Measurements from ENCODE around the gene KSR2. TPM values are rescaled to one million over a fixed set of nuclear protein-coding genes. Genes with fewer than 3 reads are reported as not detected.

Gene KSR2
- total RNA-seq, 4 donors from 2014 or later = 0.02 to 0.10 TPM; not detected in 2

GRCh38 chr12:117703584-117703983, 265.2 kb downstream of the KSR2 start:
- no peaks in the 10 kb centered on the region for H3K27me3 ChIP-seq
- H3K4me1 ChIP-seq = no peaks in the 10 kb centered on the region
- DNase-seq (no peak), ATAC-seq (no peak)
- no peak for TF ChIP-seq POLR2A (IDR thresholded peaks at IDR 0.05)
- no peak for TF ChIP-seq CTCF (IDR thresholded peaks at IDR 0.05 in 4 of 5, conservative IDR thresholded peaks at IDR 0.05 in 1 of 5)
- no peaks in the 10 kb centered on the region for H3K36me3 ChIP-seq
- H3K9me3 ChIP-seq = no peaks in the 10 kb centered on the region
- no peak overlapping the region for H3K4me3 ChIP-seq
- no peak overlapping the region for H3K27ac ChIP-seq
- intact Hi-C loops (cut with DNase I; ENCODE audit: low total_unique reads) (no loop called here), in situ Hi-C loops (cut with MboI; ENCODE audit: low sequenced_read_pairs in 4 of 4) (no loop called here)

GRCh38 chr12:117702741-117703140, 266.0 kb downstream of the KSR2 start:
- in situ Hi-C loops (cut with MboI; ENCODE audit: low sequenced_read_pairs in 4 of 4) = no loop called here
- intact Hi-C loops (cut with DNase I; ENCODE audit: low total_unique reads) = no loop called here
- no peak for ATAC-seq

GRCh38 chr12:117699575-117699974, 269.2 kb downstream of the KSR2 start:
- intact Hi-C loops (cut with DNase I; ENCODE audit: low total_unique reads) = no loop called here
- DNase-seq (no peak), ATAC-seq (no peak)
- TF ChIP-seq POLR2A (IDR thresholded peaks at IDR 0.05) = no peak
- no peak for TF ChIP-seq CTCF (IDR thresholded peaks at IDR 0.05 in 4 of 5, conservative IDR thresholded peaks at IDR 0.05 in 1 of 5)
- in situ Hi-C loops (cut with MboI; ENCODE audit: low sequenced_read_pairs in 4 of 4) = no loop called here
- Histone ChIP-seq H3K4me3 (no peak overlapping the region), H3K36me3 (no peaks in the 10 kb centered on the region), H3K4me1 (no peaks in the 10 kb centered on the region), H3K27ac (no peak overlapping the region), H3K27me3 (no peaks in the 10 kb centered on the region), H3K9me3 (no peaks in the 10 kb centered on the region)

More at GRCh38 chr12:117702741-117703140, 266.0 kb downstream of the KSR2 start:
- TF ChIP-seq POLR2A (IDR thresholded peaks at IDR 0.05) (no peak), CTCF (IDR thresholded peaks at IDR 0.05 in 4 of 5, conservative IDR thresholded peaks at IDR 0.05 in 1 of 5) (no peak)
- Histone ChIP-seq H3K36me3 (no peaks in the 10 kb centered on the region), H3K27ac (no peak overlapping the region), H3K4me1 (no peaks in the 10 kb centered on the region), H3K9me3 (no peaks in the 10 kb centered on the region), H3K27me3 (no peaks in the 10 kb centered on the region), H3K4me3 (no peak overlapping the region)
- DNase-seq = no peak

- no peaks in the 10 kb centered on the region for H3K27me3 ChIP-seq
- intact Hi-C loops (cut with DNase I; ENCODE audit: low total_unique reads) (no loop called here), in situ Hi-C loops (cut with MboI; ENCODE audit: low sequenced_read_pairs in 4 of 4) (no loop called here)
- no peaks in the 10 kb centered on the region for H3K9me3 ChIP-seq
- ATAC-seq (no peak), DNase-seq (no peak)
- H3K4me3 ChIP-seq = no peak overlapping the region
- no peaks in the 10 kb centered on the region for H3K4me1 ChIP-seq
- H3K36me3 ChIP-seq = no peaks in the 10 kb centered on the region
- no peak overlapping the region for H3K27ac ChIP-seq
- TF ChIP-seq CTCF (IDR thresholded peaks at IDR 0.05 in 4 of 5, conservative IDR thresholded peaks at IDR 0.05 in 1 of 5) (no peak), POLR2A (IDR thresholded peaks at IDR 0.05) (no peak)
Measured at GRCh38 chr12:117699118-117699517, 269.7 kb downstream of the KSR2 start.

GRCh38 chr12:117695956-117696355, 272.8 kb downstream of the KSR2 start:
- intact Hi-C loops (cut with DNase I; ENCODE audit: low total_unique reads) = no loop called here
- no peak overlapping the region for H3K4me3 ChIP-seq
- no peak for DNase-seq
- no peak overlapping the region for H3K27ac ChIP-seq
- in situ Hi-C loops (cut with MboI; ENCODE audit: low sequenced_read_pairs in 4 of 4) = no loop called here
- no peaks in the 10 kb centered on the region for H3K27me3 ChIP-seq
- ATAC-seq = no peak
- no peaks in the 10 kb centered on the region for H3K9me3 ChIP-seq
- H3K36me3 ChIP-seq = no peaks in the 10 kb centered on the region
- no peaks in the 10 kb centered on the region for H3K4me1 ChIP-seq
- no peak for TF ChIP-seq CTCF (IDR thresholded peaks at IDR 0.05 in 4 of 5, conservative IDR thresholded peaks at IDR 0.05 in 1 of 5)
- TF ChIP-seq POLR2A (IDR thresholded peaks at IDR 0.05) = no peak

Measured in gastrocnemius medialis (tissue), 4 donors.